Liver (tissue), 3 donors: ENCODE results near the gene PTP4A1.
A peak's percentile ranks its signal among the peaks of the same experiment; 100 is the strongest.

Source experiments
- CTCF ChIP-seq: fragments of 150-350 bp; IDR thresholded peaks from 2 replicates; pipeline ENCODE4 v1.5.1; 2017; ENCODE audit warnings: improper control_type of control experiment, low read depth, low read length; ENCODE audit not compliant: missing input control
- EGR1 ChIP-seq, 2 donors: IDR thresholded peaks; 2 replicates each; pipeline ENCODE4 v1.6.1; 2016 to 2018; ENCODE audit warnings: antibody characterized with exemption in 2 of 2, low read depth in 2 of 2
- FOXA1 ChIP-seq: IDR thresholded peaks from 2 replicates; pipeline ENCODE4 v1.6.1; 2016; ENCODE audit warnings: antibody characterized with exemption
- GABPA ChIP-seq, 2 donors: IDR thresholded peaks in 1 of 2; conservative IDR thresholded peaks in 1 of 2; 2 replicates each; pipeline ENCODE4 v1.6.1; 2016; ENCODE audit warnings: antibody characterized with exemption in 2 of 2, mild to moderate bottlenecking in 1 of 2, moderate library complexity in 1 of 2
- HNF4A ChIP-seq, 2 donors: conservative IDR thresholded peaks; 2 replicates each; pipeline ENCODE4 v1.6.1; 2016; ENCODE audit warnings: antibody characterized with exemption in 2 of 2, mild to moderate bottlenecking in 2 of 2
- HNF4G ChIP-seq: IDR thresholded peaks from 2 replicates; pipeline ENCODE4 v1.6.1; 2016; ENCODE audit warnings: antibody characterized with exemption
- JUND ChIP-seq, 2 donors: IDR thresholded peaks; 2 replicates each; pipeline ENCODE4 v1.6.1; 2016; ENCODE audit warnings: antibody characterized with exemption in 2 of 2
- MAX ChIP-seq: IDR thresholded peaks from 2 replicates; pipeline ENCODE4 v1.6.1; 2016; ENCODE audit warnings: antibody characterized with exemption
- NR2F2 ChIP-seq: IDR thresholded peaks from 2 replicates; pipeline ENCODE4 v1.6.1; 2016; ENCODE audit warnings: antibody characterized with exemption
- RAD21 ChIP-seq, 2 donors: IDR thresholded peaks; 2 replicates each; pipeline ENCODE4 v1.6.1; 2016; ENCODE audit warnings: antibody characterized with exemption in 2 of 2, mild to moderate bottlenecking in 2 of 2
- REST ChIP-seq: IDR thresholded peaks from 2 replicates; pipeline ENCODE4 v1.6.1; 2016; ENCODE audit warnings: antibody characterized with exemption, mild to moderate bottlenecking
- SP1 ChIP-seq: IDR thresholded peaks from 2 replicates; pipeline ENCODE4 v1.6.1; 2018; ENCODE audit warnings: antibody characterized with exemption, mild to moderate bottlenecking
- TAF1 ChIP-seq: conservative IDR thresholded peaks from 2 replicates; pipeline ENCODE4 v1.6.1; 2016; ENCODE audit warnings: antibody characterized with exemption, mild to moderate bottlenecking
- YY1 ChIP-seq: IDR thresholded peaks from 2 replicates; pipeline ENCODE4 v1.6.1; 2016; ENCODE audit warnings: antibody characterized with exemption, mild to moderate bottlenecking
- donor health status: healthy.
- donor health status: healthy.

DNA sequence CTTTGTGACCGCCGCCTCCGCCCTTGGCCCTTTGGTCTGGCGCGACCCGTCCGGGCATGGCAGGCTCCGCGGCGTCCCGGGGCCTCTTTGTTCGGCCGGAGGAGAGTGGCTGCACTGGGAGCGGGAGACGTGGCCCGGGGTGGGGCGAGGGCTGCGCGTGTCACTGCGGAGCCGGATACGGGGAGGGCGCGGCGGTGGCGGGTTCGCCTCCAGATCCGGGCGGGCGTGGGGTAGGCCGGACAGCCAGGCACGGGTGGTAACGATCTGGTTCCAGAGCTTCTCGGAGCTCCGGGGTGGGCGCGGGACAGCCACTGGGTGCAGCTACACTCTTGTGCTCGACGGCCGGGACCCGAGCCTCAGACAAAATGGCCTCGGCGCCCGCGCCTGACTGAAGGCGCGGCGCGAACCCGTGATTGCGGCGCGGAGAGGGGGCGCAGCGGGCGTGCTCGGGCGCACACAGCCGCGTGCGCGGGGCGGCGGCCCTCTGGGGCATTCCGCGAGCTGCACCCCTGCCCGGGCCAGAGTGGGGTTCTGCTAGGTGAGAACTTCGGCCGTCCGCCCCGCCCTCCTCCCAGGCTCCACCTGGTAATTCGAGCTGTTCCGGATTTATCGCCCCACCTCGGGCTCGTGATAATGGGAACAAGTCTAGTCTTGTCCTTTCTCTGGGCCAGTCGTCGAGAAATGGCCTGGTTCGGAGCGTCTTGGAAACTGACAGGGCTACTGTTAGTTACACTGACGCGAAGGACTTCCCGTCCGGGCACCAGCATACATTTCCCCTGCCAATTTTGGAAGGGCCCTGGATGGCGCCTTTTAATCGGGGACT lies 1.0 kb downstream of the PTP4A1 start:
- TF ChIP-seq CTCF (no peak), SP1 (no peak), JUND (IDR thresholded peaks at IDR 0.05) (no peak), YY1 (peak; percentile 75), EGR1 (IDR thresholded peaks at IDR 0.05; ENCODE audit: low read depth in 2 of 2) (no peak), RAD21 (IDR thresholded peaks at IDR 0.05) (peak in 1 of 2 donors; percentile 8), NR2F2 (no peak), HNF4G (no peak), TAF1 (peak; percentile 79), GABPA (IDR thresholded peaks at IDR 0.05 in 1 of 2, conservative IDR thresholded peaks at IDR 0.05 in 1 of 2) (no peak), MAX (no peak), FOXA1 (peak; percentile 41), HNF4A (conservative IDR thresholded peaks at IDR 0.05) (no peak), REST (peak; percentile 74)
